Ishikawa (cell line): ENCODE results near the gene GTF2IRD1.

ENCODE experiments used
- CEBPB ChIP-seq: IDR thresholded peaks from 2 replicates; pipeline ENCODE4 v1.6.1; 2012
- CREB1 ChIP-seq: IDR thresholded peaks from 2 replicates; pipeline ENCODE4 v1.6.1; 2012; ENCODE audit warnings: low read depth
- EGR1 ChIP-seq: IDR thresholded peaks from 2 replicates; pipeline ENCODE4 v1.6.1; 2012
- EP300 ChIP-seq: IDR thresholded peaks from 2 replicates; pipeline ENCODE4 v1.6.1; 2012; ENCODE audit warnings: borderline replicate concordance
- FOXM1 ChIP-seq: IDR thresholded peaks from 2 replicates; pipeline ENCODE4 v1.6.1; 2012; ENCODE audit warnings: low read depth, borderline replicate concordance
- MAX ChIP-seq: IDR thresholded peaks from 2 replicates; pipeline ENCODE4 v1.6.1; 2012
- NFIC ChIP-seq: IDR thresholded peaks from 2 replicates; pipeline ENCODE4 v1.6.1; 2012
- RAD21 ChIP-seq: IDR thresholded peaks from 2 replicates; pipeline ENCODE4 v1.6.1; 2012; ENCODE audit warnings: low read depth
- REST ChIP-seq: IDR thresholded peaks from 2 replicates; pipeline ENCODE4 v1.6.1; 2012; ENCODE audit warnings: low read depth, mild to moderate bottlenecking
- TAF1 ChIP-seq: IDR thresholded peaks from 2 replicates; pipeline ENCODE4 v1.6.1; 2012; ENCODE audit warnings: low read depth, mild to moderate bottlenecking
- TCF12 ChIP-seq: IDR thresholded peaks from 2 replicates; pipeline ENCODE4 v1.6.1; 2012; ENCODE audit warnings: low read depth
- TEAD4 ChIP-seq: IDR thresholded peaks from 2 replicates; pipeline ENCODE4 v1.6.1; 2012
- USF1 ChIP-seq: IDR thresholded peaks from 2 replicates; pipeline ENCODE4 v1.6.1; 2012
- YY1 ChIP-seq: IDR thresholded peaks from 2 replicates; pipeline ENCODE4 v1.6.1; 2012; ENCODE audit warnings: low read depth
- ZBTB7A ChIP-seq: IDR thresholded peaks from 2 replicates; pipeline ENCODE4 v1.6.1; 2012; ENCODE audit warnings: low read depth

The GTF2IRD1 gene

GRCh38 chr7:74526780-74527179 is 73.1 kb downstream of the GTF2IRD1 start:
- TF ChIP-seq TAF1 = no peak
- TF ChIP-seq YY1 = no peak
- TF ChIP-seq FOXM1 = no peak
- TF ChIP-seq RAD21 = no peak
- TF ChIP-seq TCF12 = no peak
- TF ChIP-seq REST = no peak

GRCh38 chr7:74527842-74528241 is 74.1 kb downstream of the GTF2IRD1 start:
- TF ChIP-seq EGR1 (no peak), EP300 (no peak), TCF12 (no peak), TEAD4 (no peak), NFIC (no peak), YY1 (no peak), CEBPB (no peak), MAX (no peak), USF1 (no peak), TAF1 (no peak), ZBTB7A (no peak), CREB1 (no peak)

GRCh38 chr7:74535951-74536356 is 82.2 kb downstream of the GTF2IRD1 start:
- no peak for TF ChIP-seq RAD21
- TF ChIP-seq EGR1 = no peak
- TF ChIP-seq MAX = no peak
- no peak for TF ChIP-seq YY1
- TF ChIP-seq TAF1 = no peak
- no peak for TF ChIP-seq NFIC
- no peak for TF ChIP-seq TCF12
- TF ChIP-seq REST = no peak
- TF ChIP-seq TEAD4 = no peak
- no peak for TF ChIP-seq FOXM1
- no peak for TF ChIP-seq CREB1
- no peak for TF ChIP-seq CEBPB
- TF ChIP-seq ZBTB7A = no peak

GRCh38 chr7:74541937-74542336 is 88.2 kb downstream of the GTF2IRD1 start:
- TF ChIP-seq CEBPB = peak; percentile 84

GRCh38 chr7:74542558-74543117 is 88.9 kb downstream of the GTF2IRD1 start:
- peak; percentile 70 for TF ChIP-seq NFIC
- TF ChIP-seq EP300 = no peak

GRCh38 chr7:74544706-74545469 is 91.2 kb downstream of the GTF2IRD1 start:
- TF ChIP-seq EGR1 (no peak), NFIC (0 out of 2 replicates have a peak, but pooled peaks have one; percentile 8), ZBTB7A (no peak), FOXM1 (no peak), EP300 (peak; percentile 32; the same call in 1 of the 2 replicates), RAD21 (peak; percentile 86), CREB1 (no peak), TEAD4 (no peak), TCF12 (peak; percentile 11; the same call in 1 of the 2 replicates), TAF1 (no peak), MAX (no peak), USF1 (no peak), REST (no peak), YY1 (0 out of 2 replicates have a peak, but pooled peaks have one; percentile 22), CEBPB (no peak)
